Urothelium cell line (cell line): ENCODE data around the gene NGDN.
A peak's percentile ranks its signal among the peaks of the same experiment; 100 is the strongest.

ENCODE experiments used
- DNase-seq: peaks from one replicate; pipeline ENCODE4 v3.0.0; 2011; ENCODE audit warnings: low spot score, mixed read lengths
- FAIRE-seq: peaks from 2 replicates; lab custom pipeline; 2011; peaks lifted over from hg19 to GRCh38; lab: Jason Lieb, UNC

NGDN gene

DNA sequence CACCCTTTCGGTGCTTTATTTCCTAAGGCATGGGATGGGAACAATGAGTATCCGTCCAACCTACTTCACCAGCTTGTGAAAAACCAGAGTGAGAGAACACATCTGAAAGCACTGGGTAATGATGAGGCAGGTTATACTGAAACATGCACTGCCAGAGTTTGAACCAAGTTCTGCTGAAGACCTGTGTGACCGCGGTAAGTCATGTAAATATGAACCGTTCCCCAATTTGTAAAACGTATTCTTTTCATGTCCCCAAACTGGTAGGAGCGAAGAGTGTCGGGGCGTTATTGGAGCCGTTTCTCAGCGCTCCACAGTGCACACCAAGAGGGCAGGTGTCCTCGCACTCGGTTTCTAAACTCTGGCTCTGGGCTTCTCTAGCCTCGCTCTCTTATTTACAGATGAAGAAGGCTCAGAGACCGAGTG, 788 bp upstream of the NGDN start:
- FAIRE-seq (no peak), DNase-seq (no peak)

DNA sequence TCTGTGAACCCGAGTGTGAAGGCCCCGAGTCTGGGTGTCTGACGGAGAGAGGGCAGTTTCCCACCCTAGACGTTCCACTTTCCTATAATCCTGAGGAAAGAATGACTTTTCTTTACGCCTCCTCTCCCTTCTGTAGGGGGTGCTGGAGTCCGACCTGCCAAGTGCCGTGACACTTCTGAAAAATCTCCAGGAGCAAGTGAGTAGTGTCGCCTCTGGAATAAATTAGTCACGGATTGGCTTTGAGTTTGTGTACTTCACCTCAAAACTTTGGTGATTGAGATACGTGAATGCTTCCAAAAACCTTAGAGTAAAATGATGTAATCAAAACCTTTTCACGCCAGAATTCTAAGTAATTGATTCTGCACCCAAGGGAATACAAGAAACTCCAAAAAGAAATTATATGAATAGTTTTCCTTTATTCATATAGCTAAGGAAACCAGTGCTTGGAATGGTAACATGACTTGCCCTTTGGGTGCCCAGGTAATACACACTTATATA, 452 bp downstream of the NGDN start:
- no peak for FAIRE-seq

DNA sequence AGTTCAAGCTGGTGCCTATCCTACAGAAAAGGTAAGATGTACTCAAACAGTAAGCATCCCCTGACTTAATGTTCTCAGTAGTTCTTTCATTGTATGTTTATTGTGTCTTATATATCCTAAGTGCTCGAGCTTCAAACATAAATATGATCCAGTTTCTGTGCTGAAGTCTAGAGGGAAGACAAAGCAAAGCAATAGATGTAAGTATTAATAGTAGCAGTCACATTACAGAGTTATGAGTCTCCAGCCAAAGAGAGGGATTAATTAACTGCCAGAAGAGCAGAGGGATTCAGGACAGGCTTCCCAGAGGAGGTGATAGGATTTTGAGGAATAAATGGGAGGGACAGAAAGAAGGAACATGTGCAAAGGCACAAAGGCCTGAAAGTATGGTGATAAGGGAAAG, 1.4 kb downstream of the NGDN start:
- DNase-seq (no peak), FAIRE-seq (no peak)

More for the DNA sequence above, 452 bp downstream of the NGDN start:
- DNase-seq: no peak

DNA sequence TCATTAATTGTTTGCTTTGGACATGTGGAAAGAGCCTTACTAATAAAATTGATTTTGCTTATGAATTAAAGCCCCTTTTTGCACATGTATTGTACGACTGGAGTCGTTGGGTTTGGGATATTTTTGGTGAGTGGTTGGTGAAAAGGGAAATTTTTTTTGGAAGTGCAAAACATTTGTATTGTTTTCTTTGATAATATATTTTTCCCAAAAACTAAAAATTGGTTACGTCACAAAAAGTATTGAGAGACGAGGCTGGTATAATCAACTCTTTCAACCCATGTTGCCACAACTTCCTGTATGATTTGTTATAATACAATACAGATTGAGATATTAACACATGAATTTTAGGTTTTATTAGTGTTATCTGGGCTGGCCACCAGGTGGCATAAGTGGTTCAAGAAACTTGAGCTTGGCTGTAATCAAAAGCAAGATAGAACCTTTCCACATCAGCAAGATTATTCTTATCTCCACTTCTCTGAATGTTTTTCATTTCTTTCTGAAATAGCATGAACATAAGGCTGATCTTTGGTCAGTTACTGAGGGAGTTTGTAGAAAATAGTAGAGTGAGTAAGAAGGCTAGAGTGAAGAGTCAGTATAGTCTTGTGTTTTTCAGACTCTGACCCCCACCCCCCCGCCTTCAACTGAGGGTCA, 8.7 kb downstream of the NGDN start:
- DNase-seq (peak; percentile 30), FAIRE-seq (no peak)

DNA sequence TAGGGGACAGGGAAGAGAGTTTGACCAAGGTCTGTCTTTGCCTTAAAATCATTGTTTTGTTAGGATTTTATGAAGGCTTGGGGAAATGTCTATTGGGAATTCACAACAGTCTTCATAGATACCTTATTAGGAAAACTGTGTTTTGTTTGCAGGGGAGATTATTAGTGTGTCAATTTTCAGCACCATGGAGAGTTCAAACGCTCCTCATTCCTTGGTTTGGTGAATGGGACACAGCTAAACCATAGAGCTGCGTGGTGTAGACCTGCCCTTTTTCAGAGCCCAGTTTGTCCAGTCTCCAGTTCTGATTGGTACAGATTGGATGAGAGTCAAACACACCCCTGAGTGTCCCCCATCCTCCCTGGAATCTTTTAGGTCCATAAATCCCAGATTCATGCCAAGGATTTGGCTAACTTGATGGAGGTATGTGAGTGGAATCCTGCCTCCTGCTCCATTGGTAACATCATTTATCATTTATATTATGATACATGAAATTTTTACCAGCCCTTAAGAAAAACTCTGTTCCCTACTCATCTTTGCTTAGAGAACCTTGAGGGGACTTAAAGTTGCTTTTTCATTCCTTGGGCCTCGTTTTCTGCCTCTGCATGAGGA, 12.0 kb downstream of the NGDN start:
- DNase-seq: peak; percentile 31
- no peak for FAIRE-seq

DNA sequence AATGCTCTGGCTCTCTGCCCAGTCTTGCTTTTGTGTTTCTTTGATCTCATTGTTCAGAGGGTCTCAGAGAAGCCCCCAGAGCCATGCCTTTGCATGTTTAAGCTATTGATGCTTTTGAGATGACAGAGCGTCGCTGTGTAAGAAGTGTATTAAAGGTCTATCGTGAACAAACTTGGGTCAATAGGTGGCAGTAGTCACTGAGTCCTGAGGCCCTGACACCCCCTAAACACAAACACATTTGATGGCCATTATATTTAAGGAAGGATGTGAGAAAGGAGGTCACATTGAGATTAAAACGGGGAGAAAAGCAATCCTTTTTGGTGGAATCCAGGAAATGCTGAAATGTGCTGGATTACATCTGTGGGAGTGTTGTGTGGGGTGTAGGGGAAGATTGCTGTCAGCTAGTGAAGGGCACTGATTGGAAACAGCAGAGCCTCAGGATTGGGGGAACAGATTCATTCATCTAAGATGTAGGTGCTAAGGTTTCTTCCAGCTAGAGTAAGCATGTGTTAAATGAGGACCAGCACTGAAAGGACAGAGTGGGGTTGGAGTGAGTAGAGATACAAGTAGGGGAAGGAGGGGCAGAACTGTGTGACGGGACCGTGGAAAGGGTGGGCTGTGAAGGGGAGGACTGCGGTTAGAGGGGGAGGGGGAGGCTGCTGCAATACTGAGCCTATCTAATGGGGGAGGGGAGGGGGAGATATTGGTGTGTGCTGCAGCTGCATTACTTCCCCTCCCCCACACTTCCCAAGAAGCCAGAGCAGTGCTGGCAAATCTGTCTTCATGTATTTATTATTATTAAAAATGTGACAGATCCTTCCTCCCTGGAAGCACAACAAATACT, 12.7 kb downstream of the NGDN start:
- FAIRE-seq: no peak
- no peak for DNase-seq

DNA sequence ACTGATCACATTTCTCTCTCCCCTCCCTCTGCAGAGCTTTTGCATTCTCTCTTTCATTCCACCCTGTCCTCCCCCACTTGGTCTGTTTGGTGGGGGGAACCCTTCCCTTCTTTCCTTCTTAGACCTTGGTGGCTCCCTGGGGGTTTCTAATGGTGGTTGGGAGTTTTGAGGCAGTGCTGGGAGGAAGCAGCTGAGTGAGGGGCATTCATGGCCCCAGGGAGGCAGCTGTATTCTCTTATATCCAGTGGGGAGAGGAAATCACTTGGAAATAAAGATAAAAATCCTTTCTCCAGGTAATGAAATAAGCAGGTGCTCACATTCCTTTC, 13.3 kb downstream of the NGDN start:
- FAIRE-seq (no peak), DNase-seq (no peak)

DNA sequence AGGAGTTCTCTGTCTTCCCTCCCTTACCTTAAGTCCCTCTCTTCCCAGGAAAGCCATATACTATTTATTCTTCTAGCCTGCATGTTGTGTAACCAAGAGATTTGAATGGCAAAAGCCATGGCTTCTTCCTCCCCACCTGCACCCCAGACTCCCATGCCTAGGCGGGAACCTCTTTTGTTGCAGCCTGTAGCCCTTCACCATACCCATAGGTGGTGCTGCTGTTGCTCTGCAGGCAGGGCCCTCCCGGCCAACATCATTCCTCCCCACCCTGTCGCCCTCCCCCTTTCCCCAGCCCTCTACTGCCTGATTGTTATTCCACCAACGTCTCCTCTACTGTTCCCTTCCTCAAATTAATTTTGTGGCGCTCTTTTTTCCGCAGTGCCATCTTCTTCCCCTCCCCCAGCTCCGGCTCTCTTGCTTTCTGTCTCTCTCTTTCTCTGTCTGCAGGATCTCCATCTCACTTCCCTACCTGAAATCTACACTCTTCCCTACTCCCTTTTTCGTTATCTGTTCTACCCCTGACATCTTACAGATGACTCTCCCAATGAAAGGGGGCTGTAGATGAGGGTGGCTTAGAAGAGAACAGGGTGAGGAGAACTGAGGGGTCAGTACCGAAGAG, 13.8 kb downstream of the NGDN start:
- no peak for FAIRE-seq
- DNase-seq: peak; percentile 36

DNA sequence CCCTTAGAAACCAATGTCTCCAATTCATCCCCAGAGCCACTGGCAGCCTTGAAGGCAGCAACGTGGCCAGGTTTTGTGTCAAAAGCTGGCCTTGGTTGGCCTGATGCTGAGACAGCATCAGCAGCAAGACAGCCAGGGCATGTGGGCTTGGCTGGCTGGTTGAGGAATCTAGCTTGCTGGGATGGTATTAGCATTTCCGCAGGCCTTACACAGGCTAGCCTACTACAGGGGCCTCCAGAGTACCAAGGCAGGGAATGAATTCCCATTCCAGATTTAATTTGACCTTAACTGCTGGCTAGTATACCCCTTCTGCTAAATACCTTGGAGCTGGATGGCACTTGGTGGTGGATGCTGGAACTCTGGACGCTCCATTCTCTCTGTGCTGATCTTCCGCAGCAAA, 15.8 kb downstream of the NGDN start:
- FAIRE-seq (no peak), DNase-seq (no peak)

DNA sequence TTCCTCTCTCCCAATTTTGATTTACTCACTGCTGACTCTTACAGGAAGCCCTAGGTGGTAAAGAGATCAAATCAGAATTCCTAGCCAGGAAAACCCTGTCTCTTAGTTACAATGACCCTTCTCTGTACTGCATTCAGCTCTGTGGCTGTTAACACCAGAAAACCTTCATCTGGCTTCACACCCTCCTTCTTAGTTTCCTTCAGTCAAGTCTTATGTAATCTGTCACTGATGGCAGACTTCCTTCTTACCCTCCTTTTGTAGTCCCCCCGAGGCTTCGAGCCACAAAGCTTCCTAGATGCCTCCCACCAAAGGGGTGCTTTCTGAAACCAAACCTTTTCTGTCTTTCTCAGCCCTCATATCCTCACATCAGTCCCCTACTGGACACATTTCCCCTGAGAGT, 16.5 kb downstream of the NGDN start:
- no peak for DNase-seq
- FAIRE-seq: no peak

DNA sequence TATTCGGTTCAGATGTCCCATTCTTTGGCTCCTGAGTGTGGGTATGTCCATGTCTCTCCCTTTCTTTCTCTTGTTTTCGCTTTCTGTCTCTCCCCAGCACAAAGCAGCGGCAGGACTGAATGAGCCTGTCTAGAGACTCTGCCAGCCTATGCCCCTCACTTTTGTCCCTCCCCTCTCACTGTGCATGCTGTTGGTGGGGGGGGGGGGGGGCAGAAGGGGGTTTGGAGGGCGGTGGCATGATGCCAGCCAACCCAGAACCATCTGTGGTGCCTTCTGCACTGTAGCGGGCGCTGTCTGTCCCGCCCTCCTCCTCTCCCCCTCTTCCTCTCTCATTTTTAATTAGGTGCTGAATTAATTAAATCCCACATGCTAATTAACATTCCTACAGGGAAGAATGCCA, 17.7 kb downstream of the NGDN start:
- FAIRE-seq (no peak), DNase-seq (no peak)

DNA sequence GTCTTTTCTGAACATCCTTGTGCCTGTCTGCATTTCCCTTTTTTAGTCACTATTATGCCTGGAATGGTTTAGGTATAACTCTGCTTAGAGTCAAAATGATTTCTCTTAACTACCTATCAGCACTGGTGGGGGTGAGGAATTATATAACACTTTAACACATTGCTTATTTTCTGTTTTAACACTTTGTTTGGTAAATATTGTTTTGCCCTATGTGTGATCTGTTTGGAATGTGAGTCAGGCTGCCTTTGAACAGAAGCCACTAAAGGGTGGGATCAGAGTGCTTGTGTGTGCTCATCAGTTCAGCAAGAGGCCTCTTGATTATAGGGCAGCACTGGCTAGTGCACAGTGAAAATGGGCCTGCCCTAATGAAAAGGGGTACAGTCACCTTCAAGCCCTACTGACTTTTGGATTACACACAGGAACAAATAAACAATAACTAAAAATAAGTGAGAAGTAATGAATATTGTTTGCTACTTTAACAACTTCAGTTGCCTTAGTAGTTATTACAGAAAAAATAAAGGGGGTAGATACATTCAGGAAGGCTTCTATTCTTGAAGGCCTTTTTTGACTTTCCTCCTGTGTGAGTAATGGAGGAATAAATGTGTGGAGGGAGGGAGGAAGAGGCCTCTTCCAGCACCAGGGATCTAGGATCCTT, 23.2 kb downstream of the NGDN start:
- DNase-seq (no peak), FAIRE-seq (no peak)

DNA sequence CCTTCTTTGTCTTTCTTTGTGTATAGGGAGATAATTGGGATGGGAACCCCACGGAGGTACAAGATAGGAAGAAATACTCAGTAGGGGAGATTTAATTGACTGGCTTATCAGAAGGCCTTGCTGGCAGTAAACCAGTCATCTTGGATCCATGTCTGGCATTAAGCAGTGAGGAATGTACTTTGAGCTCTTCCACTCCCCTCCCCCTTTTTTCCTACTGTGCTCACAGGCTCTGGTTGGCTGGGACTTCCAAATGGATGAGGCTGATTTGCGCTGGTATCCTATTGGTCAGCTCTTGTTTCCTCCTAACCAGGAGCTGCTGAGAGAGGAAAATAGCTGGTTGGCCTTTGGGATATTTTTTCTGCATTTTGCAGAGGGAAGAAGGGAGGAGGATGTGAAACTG, 24.7 kb downstream of the NGDN start:
- no peak for FAIRE-seq
- no peak for DNase-seq

DNA sequence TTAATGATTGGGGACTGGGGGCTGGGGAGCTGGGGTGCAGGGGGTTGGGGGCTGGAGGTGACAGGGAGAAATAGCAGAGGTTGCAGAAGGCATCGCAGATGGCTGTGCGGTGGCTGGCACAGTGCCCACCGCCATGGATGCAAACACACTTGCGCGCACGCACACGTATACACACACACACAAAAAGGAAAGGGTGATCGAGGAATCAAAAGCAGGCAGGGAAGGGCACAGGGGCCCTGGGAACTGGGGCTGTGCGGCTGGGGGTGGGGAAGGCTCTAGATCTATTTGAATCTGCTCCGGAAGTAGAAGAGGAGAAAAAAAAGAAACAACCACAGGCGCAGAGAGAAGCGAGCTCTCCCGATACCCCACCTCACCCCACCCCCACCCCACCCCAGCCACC, 42.7 kb downstream of the NGDN start:
- FAIRE-seq: no peak
- no peak for DNase-seq

DNA sequence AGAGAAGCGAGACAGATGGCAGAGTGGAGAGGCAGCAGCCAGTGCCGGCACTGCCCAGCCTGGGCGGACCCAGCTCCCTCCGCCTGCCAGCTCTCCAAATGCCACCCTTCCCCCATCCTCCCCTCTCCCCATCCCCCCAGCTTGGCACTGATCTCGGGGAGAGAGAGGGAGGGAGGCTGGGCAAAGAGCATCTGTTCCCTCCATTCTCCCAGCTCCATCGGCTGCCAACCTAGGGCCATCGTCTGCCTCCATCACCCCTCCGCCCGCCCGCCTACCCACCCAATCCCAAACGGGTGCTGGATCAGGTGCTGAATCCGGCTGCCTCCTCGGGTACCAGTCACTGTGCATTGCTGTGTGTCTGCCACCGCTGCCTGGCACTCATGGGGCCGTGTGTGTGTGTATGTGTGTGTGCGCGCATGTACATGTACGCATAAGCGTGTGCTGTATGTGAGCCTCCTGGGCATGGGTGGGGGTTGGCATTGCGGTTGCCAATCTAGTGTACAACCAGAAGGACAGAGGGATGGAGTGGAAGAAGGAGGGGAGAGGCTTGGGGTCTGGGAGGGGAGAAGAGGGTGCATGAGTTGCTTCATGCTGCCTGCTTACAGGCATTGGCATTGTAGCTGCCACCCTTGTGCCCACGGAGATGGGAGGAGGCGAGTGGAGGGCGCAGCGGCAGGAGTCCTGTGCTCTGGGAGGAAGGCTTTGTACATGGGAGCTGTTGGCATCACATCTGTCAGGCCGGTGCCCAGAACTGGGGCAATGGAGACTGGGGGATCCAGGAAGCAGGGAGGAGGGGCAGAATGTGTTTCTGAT, 43.7 kb downstream of the NGDN start:
- FAIRE-seq (no peak), DNase-seq (no peak)

DNA sequence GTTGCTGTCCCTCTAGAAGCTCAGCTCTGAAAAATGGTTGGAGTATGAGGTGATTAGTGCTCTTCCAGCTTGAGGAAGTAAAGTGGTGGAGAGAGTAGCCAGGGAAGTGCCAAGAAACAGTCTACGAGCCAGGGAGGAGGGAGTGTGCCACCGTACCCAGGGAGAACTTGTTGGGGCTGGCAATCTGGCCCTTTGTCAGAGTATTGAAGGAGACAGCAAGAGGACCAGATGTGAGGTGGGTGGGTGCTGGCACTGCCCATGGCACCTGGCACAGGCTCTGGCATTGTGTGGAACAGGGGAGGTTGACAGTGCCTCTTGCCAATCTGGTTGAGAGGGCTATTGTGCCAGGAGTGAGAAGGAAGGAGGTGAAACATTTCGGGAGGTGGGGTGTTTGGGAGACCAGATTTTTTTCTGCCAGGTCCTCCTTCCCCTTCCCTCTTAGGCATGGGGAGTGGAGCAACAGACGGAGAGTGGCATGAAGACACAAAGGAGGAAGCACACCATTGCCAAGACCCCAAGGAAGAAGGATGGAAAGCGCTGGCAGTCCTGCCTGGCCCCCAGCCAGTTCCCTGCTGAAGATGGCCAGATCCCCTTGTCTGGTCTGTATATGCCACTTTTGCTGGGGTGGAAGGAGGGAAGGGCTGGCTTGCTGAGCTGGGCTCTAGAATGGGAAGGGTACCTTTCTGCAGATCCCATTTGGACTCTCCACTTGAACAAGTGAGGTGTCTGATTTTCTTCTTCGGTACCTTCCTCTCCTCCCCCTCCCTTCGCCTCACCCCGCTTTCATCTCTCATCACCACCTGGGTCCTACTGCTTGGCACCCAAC, 44.5 kb downstream of the NGDN start:
- DNase-seq: no peak
- no peak for FAIRE-seq

DNA sequence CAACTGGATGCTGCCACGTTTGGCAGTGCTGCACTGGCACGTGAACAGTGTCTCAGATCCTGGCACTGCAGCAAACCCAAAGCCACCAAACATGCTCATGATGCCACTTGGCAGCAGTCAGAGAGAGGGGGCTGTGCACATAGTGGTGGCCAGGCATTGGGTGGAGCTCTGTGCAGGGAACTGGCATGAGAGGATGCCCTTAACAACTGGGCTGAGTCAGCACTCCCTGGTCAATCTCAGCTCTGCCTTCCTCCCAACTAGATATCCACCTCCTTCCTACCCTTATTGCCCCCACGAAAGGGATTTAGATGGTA, 45.1 kb downstream of the NGDN start:
- DNase-seq (no peak), FAIRE-seq (no peak)

DNA sequence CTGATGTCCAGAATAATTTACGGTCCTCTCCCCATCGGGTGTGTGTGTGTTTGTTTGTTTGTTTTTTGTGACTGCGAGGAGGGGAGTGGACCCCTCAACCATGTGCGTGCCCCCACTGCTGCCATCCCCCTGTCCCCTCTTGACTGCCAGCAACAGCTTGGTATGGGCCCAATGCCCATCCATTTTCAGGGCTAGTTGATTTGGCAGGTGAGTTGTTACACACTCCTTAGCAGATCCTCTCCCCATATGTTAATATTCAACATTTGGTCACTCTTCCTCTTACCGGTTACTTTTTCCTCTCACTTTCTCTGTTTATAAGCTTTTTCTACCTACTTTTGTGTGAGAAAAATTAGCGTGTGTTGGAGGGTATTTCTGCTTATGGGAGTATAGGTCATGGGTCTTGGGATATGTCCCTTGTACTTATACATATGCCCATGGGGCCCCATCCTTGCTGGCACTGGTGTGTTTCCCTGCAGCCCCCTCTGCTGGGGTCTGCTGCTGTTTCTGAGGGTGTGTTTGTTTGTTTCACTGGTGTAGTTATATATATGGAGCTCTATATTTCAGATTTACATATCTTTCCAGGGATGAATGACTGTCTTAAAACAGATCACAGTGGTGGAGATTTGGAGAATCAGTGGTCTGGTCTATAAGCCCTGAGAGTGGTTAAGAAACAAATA, 48.3 kb downstream of the NGDN start:
- no peak for FAIRE-seq
- DNase-seq: no peak

DNA sequence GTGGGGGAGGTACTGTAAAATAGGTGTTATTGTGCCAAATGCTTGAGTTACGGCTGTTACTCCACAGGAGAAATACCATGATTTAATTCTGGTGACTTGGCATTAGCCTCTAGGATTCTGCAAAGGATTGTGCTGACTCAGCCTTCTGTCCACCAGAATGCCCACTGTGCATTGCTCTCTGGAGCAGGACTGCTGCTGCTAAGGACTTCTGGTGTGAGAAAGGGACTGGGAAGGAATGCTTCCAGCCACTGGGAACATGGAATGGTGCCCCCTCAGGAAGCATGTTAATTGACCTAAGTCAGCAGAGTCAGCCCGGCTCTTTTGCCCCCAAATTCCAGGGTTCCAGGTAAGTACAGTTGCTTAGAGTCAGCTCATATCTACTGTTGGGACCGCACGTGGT, 49.2 kb downstream of the NGDN start:
- DNase-seq (no peak), FAIRE-seq (no peak)
